DMS153 treated with DMSO at 0.1 percent for 48 hours (cell line): ENCODE measurements around the gene PIGK.

Source experiments
- DNase-seq: peaks from one replicate; lab custom pipeline; 2025; ENCODE audit not compliant: unreplicated experiment; lab: John Stamatoyannopoulos, UW

PIGK gene

GRCh38 chr1:77040826-77041225, 178.4 kb downstream of the PIGK start:
- no peak for DNase-seq

DNA sequence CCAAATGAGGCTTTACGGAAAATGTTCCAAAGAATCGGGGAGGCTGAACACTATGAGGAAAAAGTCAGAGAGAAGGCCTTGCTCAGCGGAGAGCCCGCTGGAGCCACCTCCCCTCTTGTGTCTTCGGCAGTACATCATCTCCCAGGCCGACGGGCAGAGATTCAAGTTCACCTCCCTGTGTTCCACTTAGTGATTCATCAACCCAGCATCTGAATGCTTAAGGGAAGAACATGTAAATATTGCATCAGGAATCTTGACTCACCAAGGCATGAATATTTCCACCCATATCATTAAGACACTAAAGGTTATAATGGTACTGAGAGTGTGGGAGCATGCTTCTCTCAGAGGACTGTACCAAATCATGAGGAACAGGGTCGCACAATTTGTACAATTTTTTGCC, 179.5 kb downstream of the PIGK start:
- no peak for DNase-seq

GRCh38 chr1:77039111-77039510, 180.1 kb downstream of the PIGK start:
- no peak for DNase-seq
